GM19193 (cell line): Measurements from ENCODE around the gene NHLH1.

Experiments used
- POLR2A ChIP-seq: IDR thresholded peaks from 4 replicates; pipeline ENCODE4 v1.6.1; 2011; ENCODE audit not compliant: insufficient read depth, insufficient read length; ENCODE audit errors: extremely low read depth

NHLH1 gene

DNA sequence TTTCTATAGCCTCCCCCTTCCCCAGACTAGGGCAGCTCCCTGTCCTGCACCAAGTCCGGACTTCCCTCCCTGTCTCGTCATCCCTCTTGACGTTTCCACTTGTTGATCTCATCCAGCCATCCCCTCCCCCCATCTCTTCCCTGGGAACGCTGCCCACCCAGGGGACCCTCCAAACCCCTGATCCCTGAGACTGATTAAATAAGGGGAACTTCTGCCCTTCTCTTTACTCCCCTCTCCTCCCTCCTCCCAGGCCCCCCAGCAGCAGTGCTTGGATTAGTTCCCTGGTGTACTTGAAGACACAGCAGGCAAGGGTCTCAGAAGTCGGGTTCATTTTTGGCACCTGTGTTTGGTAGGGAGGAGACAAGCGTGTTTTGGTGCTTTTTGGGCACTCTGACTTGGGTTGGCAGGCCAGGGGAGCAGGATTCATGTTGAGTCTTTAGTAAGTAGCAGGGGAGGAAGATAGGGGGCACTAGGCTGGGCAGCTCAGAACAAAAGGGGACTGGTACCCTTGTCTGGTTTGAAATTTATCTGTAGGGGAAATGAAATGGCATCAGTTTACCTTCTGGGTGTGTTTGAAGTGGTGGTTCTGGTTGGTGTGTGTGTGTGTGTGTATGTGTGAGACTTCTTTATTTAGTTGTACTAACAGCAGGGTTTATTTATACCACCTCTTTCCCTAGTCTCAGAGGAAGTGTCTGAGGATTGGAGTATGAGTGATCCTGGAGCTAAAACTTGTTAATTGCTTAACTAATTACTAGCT lies 44.6 kb downstream of the NHLH1 start:
- TF ChIP-seq POLR2A, result no peak

DNA sequence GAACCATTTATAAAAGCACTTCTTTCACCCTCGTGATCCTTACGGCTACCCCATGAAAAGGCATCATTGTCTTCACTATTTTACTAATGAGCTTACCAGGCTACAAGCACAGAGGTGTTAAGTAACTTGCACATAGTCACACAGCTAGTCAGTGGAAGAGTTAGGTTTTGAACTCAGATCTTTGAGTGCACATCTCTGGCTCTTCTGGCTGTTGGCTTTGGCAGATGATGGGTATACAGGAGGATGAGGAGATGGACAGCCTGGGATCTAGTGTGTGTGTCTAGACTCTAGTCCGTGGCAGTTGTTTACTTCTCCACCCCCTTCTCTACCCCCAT lies 45.1 kb downstream of the NHLH1 start:
- TF ChIP-seq POLR2A, result no peak

DNA sequence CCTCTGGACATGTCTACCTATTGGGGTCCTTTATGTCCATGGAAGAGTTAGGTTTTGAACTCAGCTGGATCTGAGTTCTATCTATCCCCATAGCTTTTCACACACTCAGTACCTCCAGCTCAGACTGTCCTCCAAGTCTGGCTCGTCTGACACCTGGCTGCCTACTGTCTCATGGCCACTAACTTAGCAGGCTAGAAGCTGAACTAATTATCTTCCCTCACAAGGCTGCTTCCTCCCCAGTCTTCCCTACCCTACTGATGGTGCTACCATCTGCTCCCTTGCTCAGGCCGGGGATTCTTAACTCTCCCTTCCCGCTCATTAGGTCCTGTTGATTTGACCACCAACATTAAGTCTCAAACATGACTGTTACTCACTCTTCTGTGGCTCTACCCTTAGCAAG lies 46.8 kb downstream of the NHLH1 start:
- no peak for TF ChIP-seq POLR2A

DNA sequence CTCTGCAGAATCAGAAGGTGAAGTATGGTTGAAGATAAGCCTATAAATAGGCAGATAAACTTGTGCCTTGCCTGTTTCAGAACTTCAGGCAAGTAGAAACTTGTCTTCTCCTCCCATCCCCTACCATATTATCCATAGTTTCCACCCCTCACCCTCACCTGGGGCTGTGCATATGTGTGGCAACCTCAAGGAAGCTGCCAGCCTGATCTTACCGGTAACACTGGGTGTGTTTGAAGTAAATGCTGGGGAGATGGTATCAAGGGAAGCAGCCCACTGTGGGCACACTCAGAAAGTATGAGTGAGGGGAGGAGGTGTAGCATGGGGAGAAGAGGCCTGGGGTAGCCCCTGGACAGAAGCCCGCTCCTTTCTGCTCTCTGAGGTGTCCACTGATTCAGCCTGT lies 48.0 kb downstream of the NHLH1 start:
- TF ChIP-seq POLR2A, result no peak

DNA sequence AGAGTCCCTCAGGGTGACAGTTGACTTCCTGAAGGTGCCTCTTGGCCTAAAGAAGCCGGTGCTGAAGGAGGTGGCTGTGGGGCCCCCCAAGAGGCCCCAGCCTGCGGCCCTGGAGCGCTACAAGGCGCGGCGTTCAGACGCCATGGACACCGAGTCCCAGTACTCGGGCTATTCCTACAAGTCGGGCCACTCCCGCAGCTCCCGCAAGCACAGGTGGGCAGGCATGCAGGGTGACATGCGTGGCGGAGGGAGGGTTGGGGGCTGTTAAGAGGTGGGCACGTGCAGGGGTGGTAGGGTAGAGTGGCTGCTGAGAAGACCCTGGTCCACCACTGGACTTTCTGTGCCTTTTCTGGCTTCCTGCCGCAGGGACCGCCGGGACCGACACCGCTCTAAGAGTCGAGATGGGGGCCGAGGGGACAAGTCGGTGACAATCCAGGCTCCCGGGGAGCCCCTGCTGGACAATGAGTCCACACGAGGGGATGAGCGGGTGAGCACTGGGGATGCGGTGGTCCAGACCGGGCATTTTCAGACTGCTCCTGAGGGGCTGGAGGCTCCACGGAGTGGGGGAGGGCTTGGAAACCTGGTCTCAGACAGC lies 48.9 kb downstream of the NHLH1 start:
- TF ChIP-seq POLR2A, result no peak

DNA sequence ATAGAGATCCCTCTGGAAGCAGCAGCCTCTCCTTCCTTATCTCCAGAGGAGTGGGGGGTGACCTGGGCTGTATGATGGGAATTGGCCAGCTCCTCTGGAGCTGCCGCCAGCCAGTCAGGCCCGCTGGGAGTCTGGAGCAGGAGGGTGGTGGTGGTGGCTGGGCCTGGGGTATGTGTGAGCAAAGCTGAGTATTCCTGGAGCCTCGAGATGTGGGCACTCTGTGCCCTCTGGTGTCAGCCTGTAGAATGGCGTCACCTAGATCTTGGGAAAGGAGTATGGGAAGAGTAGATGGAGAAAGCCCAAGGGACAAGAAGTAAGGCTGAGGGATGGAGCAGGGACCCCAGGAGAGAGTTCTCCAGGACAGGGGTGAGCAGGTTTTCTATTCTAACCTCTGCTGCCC lies 49.5 kb downstream of the NHLH1 start:
- no peak for TF ChIP-seq POLR2A

DNA sequence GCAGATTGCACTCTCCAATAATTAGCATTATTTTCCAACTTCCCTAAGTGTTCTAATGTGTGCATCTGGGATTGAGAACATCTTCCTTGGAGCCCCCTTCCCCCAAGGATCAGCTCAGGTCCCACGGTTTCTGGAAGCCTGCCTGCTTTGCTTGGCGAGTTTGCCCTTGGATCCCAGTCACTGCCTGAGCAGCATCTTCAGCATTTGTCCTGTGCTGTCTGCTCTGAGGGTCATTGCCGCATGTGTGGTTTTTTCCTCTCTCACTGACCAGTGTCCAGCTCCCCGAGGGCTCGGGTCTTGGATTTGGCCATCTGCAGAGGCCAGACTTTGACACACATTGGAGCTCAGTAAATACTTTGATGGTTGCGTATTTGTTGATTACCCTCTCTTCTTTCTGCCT lies 51.6 kb downstream of the NHLH1 start:
- TF ChIP-seq POLR2A, result no peak

DNA sequence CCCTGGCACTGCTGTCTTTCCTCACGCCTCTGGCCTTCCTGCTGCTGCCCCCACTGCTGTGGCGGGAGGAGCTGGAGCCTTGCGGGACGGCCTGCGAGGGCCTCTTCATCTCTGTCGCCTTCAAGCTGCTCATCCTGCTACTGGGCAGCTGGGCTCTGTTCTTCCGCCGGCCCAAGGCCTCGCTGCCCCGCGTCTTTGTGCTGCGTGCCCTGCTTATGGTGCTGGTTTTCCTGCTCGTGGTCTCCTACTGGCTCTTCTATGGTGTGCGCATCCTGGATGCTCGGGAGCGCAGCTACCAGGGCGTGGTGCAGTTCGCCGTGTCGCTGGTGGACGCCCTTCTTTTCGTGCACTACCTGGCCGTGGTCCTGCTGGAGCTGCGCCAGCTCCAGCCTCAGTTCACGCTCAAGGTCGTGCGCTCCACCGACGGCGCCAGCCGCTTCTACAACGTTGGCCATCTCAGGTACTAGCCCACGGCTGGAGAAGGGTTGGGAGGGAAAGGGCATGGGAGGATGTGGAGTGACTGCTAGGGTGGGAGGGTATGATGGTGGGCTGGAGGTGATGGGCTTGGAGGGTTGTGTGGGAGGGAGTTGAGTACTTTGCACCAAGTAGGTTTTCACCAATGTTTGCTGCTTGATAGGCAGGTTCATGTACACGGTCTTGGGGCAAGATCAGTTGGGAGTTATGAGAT lies 52.4 kb downstream of the NHLH1 start:
- no peak for TF ChIP-seq POLR2A

DNA sequence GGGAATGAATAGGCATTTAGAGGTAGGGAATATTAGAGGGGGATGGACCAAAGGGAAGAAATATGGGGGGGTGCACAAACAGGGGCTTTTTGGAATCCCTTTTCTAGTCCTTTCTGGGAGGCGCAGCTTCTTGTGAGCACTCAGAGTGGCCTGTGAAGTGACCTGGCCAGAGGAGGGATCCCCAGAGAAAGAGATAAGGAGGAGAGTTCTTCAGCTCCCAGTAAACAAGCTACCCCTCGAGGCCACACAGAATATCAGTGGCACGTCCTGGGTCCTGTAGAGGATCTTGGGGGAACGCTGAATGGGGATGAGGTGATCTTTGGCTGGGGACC lies 52.9 kb downstream of the NHLH1 start:
- TF ChIP-seq POLR2A, result no peak

DNA sequence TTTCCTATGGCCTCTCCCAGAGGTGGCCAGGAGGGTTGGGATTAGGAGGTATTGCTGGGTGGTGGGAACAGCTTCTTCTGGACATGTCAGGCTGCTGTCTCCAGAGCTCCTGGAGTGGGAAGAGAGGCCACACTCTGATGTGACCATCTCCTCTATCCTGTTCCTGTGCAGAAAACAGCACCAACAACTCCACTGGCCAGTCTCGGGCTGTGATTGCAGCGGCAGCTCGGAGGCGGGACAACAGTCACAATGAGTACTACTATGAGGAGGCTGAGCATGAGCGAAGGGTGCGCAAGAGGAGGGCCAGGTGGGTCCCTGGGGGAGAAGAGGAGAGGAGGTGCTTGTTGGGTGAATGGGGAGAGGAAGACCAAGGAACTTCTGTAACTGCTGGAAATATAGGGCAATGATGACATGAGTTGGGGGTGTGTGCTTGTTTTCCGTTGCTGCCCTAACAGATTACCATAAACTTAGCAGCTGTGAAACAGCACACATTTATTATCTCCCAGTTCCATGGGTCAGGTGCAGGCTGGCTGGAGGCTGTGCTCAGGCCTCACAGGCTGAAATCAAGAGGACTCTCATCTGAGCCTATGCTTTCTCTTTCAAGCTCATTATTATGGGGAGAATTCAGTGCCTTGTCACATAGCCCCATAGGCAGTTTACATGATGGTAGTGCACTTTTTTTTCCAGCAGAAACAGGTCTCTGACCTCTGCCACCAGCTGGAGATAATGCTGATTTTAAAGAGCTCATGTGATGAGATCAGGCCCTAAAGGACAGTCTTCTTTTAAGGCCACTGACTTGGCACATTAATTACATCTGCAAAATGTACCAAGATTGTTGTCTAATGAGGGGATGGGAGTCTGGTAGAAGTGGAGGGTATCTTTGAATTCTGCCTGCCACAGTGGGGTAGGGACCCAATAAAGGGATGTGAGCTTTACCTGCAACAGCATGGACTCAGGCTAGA lies 54.3 kb downstream of the NHLH1 start:
- TF ChIP-seq POLR2A, result no peak

DNA sequence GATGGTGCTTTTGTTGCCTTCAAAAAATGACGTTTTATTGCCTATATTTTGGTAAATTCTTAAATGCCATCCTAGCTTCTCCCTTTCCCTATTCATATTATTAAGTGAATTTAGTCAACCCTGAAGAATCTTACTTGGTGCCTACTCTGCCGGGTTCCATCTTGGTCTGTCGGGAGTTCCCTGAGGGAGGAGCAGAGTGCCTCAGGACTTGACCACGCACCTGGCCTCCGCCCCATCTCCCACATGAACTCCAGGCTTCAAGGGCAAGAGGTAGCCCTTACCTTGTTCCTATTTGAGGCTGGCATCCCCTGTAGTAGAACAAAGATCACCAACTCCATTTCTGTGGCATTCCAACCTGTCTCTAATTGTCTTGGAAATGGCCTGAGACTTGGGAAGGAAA lies 55.0 kb downstream of the NHLH1 start:
- TF ChIP-seq POLR2A, result no peak
